OCI-M1 (cell line): Measurements from ENCODE around the gene SIVA1.

ENCODE experiments used
- DNase-seq: peaks from one replicate; lab custom pipeline; 2025; lab: John Stamatoyannopoulos, UW

The SIVA1 gene

GRCh38 chr14:104771374-104771773 is 18.4 kb downstream of the SIVA1 start:
- DNase-seq, result no peak

GRCh38 chr14:104771918-104772706 is 19.2 kb downstream of the SIVA1 start:
- no peak for DNase-seq

DNA sequence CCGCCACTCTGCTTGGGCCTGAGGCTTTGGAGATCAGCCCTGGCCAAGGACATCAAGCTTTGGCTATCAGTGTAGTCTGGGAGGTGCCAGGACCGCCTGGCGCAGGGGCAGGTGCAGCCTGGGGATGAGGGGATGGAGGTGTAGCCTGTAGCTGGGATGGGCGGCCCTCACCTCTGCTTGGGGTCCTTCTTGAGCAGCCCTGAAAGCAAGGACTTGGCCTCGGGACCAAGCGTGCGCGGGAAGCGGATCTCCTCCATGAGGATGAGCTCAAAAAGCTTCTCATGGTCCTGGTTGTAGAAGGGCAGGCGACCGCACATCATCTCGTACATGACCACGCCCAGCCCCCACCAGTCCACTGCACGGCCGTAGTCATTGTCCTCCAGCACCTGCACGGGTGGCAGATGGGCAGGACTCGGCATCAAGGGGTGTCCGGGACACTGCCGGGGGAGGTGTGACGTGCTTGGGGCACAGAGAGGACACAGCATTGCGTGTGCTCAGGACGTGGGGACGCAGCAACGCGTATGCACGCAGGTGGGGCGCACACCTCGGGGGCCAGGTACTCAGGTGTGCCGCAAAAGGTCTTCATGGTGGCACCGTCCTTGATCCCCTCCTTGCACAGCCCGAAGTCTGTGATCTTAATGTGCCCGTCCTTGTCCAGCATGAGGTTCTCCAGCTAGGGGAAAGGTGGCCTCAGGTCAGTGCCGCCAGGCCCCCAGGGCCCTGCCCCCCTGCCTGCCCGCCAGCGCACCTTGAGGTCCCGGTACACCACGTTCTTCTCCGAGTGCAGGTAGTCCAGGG is 20.0 kb downstream of the SIVA1 start:
- DNase-seq, result no peak

GRCh38 chr14:104773505-104774452 is 20.8 kb downstream of the SIVA1 start:
- DNase-seq, result no peak

- DNase-seq, result no peak
These were observed 21.6 kb downstream of the SIVA1 start for GRCh38 chr14:104774453-104775072.

- DNase-seq, result no peak
These were observed 22.1 kb downstream of the SIVA1 start for GRCh38 chr14:104775073-104775489.

GRCh38 chr14:104776481-104776880 is 23.5 kb downstream of the SIVA1 start:
- DNase-seq, result no peak

DNA sequence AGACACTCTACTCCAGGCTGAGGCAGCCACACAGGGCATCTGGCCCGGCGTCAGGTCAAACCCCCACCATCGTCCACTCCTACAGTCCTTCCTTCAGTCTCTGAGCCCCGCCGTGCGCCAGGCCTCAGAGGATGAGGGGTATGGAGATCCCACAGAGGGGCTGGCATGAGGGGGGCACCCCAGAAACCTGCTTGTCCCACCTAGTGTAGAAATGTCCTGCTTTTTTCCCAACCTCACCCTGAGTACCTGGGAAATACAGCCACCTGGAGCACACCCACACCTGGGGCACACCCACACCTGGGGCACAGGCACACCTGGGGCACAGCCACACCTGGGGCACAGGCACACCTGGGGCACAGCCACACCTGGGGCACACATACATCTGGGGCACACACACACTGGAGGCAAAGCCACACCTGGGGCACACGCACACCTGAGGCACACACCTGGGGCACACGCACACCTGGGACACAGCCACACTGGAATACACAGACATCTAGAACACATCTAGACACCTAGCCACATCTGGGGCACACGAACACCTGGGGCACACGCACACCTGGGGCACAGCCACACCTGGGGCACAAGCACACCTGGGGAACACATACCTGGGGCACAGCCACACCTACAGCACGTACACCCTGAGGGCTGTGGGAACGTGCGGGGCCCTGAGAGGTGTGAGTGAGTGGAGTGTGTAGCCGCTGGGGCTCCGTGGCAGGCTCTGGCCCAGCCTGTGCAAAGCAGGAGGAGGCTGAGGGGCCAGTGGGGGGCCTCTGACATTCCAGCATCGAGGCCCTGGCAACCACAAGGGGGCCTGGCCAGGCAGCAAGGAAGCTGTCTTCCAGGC is 24.2 kb downstream of the SIVA1 start:
- no peak for DNase-seq

DNA sequence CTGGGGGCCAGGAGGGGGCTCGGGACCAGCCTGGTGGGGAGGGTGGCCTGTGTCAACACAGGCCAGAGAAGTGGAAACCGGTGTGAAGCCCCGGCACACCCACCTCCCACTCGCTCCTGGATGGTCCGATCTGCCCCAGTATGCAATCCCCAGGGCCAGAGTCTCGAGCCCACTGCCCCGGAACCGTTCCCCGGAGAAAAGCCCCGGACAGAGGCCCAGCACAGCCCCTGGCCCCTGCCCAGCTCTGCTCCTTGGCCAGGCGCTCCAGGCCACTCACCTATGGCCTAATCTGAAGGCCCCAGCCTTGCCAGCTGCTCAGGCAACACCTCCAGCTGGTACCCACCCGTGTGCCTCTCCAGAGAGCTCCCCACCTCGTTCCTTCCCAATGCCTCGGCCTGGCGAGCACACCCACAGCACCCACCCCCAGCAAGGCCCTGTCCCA is 24.9 kb downstream of the SIVA1 start:
- DNase-seq, result no peak

DNA sequence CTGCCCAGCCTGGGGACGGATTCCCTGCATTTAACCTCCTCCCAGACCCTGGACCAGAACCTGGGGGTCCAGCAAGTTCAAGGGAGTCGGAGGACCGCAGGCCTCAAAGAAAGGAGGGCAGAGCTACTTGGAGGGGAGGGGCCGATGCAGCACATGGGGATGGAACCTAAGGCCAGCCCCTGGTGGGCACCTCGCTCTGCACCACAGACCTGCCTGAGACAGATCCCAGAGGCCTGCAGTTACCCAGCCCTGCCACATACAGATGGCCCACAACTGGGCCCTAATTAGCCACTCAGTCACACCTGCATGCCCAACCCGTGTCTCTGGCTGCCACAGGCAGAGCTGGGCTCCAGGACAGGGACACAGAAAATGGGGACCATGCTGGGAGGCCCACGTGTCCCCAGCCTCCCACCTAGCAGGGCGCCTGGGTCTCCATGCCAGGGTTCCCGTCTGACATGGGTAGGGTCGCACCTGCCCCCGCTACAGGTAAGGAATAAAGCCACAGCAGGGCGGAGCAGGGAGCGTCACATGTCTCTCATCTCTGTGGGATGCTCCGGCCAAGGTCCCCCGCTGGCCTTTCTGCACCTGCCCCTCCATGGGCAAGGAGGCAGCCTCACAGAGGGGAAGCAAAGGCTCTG is 25.9 kb downstream of the SIVA1 start:
- no peak for DNase-seq

- DNase-seq, result no peak
These were observed 27.0 kb downstream of the SIVA1 start for GRCh38 chr14:104779776-104780512.

DNA sequence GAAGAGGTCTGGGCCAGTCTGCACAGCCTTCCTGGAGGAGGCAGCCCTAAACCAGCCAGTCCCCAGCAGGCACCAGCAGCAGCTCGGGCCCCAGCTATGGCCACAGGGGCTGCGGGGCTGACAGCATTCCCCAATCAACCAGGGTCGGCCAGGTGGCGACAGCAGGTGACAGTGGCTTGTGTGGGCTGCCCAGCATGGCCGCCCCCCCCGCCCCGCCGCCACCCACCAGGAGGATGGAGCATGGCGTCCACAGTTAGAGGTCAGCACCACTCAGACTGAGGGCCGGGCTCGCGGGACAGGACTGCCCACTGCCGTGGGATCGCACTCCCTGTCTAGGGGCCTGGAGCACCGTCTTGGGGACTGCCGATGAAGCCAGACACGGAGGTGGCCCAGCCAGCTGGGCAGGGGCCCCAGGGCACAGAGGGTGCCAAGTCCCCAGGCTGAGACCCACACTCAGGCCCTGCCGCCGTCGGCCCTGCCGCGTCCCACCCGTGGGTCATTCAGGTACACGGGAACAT is 27.6 kb downstream of the SIVA1 start:
- no peak for DNase-seq

GRCh38 chr14:104781271-104782077 is 28.5 kb downstream of the SIVA1 start:
- no peak for DNase-seq

- no peak for DNase-seq
These were observed 29.3 kb downstream of the SIVA1 start for GRCh38 chr14:104782086-104782807.

DNA sequence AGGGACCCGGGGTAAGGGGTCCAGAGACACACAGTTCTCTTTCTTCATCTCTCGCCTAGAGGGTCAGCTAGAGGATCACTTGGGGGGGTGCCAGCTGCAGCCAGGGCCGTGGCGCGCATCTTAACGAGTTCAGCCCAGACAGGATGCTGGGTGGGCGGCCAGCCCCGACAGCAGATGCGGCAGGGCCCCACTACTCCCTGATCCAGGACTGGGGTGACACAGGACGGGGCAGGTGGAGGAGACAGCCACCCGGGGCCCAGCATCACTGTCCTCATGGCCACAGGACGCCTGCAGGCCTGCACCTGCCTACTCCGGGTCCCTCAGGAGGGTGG is 29.8 kb downstream of the SIVA1 start:
- no peak for DNase-seq

DNA sequence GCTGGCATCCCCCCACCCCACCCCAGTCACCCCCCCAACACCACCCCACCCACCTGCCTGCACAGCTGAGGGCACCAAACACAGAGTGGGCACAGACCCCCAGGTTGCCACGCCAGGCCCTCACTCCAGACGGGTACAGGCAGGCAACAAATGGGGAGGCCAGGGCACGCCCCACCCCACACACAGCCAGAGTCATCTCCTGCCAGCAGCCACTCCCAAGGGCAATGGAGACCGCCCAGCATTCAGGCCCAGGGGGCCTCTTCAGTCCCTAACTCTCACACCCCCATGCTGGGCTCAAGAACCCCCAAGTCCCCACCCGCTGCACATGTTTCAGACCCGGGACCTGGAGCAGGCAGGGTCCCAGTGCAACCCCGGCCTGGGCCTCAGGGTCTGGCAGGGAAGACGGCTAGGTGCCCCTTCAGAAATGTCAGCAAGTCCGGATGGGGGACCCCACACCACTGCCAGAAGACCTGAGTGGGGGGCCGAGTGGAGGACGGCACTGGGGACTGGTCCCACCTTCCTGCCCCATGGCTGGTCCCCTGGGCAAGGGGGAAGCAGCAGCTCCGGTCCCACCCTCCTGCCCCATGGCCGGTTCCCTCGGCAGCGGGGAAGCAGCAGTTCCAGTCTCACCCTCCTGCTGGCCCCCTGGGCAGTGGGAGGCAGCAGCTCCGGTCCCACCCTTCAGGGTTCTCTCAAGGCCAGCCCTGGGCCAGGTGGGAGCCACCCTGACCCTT is 30.7 kb downstream of the SIVA1 start:
- no peak for DNase-seq

- DNase-seq, result no peak
These were observed 31.2 kb downstream of the SIVA1 start for GRCh38 chr14:104784218-104784568.
